ENCODE results near the gene AMFR.

AMFR gene

DNA sequence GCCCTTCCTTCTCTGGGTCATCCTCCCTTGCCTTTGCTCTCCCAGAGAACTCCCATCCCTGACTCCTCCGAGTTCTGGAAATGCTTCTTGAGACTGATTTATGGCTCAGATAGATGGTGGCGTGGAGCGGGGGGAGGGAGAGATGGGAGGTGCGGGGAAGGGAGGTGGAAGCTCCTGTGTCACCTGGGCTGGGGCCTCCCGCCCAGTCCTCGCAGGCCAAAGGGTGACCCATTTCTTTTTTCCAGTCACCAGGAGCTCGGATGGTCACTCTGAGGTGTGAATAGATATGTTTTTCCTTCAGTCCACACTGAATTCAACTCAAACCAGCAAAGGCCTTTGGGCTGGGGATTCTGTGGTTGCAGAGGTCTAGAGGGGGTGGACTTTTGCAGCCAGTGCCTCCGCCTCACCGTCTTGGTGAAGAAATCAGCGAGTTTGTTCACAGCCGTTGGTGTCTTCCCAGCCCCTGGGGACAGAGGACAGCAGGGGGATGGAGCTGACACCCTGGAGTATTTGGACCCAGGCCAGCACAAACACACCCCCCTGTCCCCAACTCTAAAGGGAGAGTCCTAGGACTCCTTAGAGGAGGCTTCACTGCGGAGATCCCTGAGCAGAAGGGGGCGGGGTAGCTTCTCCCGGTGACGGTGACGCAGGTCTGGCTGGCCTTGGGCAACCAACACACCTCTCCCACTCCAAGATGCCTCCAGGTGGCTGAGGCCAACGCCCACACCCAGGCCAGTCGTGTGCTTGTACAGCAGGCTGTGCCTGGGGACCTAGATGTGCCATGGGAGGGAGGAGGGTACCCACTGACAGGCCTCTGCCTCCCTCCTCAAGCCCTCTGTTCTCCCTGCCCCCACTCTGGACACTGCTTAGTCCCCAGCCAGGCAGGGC, 80.6 kb downstream of the AMFR start:
- Mint-ChIP-seq H3K4me1 (no peaks in the 10 kb centered on the region), H3K9me3 (no peaks in the 10 kb centered on the region), H3K27me3 (no peaks in the 10 kb centered on the region), H3K36me3 (ENCODE audit: insufficient read depth) (peaks cover 9% of the 10 kb centered on the region), H3K27ac (ENCODE audit: low read depth) (no peak overlapping the region), H3K4me3 (no peak overlapping the region)
- DNase-seq (ENCODE audit: low spot score in 2 of 2) (no peak), ATAC-seq (replicated peaks; ENCODE audit: extremely low read depth, poor library complexity, severe bottlenecking) (no peak)

DNA sequence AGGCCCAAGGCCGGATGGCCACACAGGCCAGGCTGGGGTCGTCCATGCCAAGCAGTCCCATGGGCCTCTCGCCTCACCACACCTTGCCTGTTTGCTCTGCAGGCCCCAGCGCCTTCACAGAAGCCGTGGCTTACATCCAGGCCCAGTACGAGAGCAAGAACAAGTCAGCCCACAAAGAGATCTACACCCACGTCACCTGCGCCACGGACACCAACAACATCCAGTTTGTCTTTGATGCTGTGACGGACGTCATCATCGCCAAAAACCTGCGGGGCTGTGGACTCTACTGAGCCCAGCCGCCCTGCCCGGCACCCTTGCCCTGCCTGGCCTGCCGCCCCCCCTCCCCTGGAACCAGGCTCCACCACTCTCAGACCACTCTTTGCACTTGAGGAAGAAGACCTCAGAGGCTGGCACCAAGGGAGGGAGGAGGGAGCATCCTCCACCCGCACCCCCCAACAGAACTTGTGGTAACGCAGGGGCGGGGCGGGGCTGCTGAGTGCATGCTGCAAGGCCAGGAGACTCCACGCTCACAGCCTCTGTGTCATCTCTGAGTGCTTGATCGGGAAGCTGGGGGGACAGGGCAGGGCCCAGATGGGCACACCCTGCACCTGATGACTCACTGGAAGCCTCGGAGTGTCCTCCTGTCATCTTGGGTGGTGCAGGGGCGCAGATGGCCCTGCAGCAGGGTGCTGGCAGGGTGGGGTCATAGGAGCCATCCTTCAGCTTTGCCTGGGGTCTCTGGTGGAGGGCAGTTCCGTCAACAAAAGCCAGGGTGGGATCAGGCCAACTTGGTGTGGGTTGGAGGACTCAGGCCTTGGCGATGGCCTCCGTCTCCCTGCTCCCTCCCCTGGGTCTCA, 81.5 kb downstream of the AMFR start:
- Mint-ChIP-seq H3K4me3 (no peak overlapping the region), H3K27me3 (no peaks in the 10 kb centered on the region), H3K4me1 (no peaks in the 10 kb centered on the region), H3K27ac (ENCODE audit: low read depth) (no peak overlapping the region), H3K9me3 (no peaks in the 10 kb centered on the region), H3K36me3 (ENCODE audit: insufficient read depth) (peaks cover 9% of the 10 kb centered on the region)
- DNase-seq (ENCODE audit: low spot score in 2 of 2), result no peak
- ATAC-seq (replicated peaks; ENCODE audit: extremely low read depth, poor library complexity, severe bottlenecking), result no peak

DNA sequence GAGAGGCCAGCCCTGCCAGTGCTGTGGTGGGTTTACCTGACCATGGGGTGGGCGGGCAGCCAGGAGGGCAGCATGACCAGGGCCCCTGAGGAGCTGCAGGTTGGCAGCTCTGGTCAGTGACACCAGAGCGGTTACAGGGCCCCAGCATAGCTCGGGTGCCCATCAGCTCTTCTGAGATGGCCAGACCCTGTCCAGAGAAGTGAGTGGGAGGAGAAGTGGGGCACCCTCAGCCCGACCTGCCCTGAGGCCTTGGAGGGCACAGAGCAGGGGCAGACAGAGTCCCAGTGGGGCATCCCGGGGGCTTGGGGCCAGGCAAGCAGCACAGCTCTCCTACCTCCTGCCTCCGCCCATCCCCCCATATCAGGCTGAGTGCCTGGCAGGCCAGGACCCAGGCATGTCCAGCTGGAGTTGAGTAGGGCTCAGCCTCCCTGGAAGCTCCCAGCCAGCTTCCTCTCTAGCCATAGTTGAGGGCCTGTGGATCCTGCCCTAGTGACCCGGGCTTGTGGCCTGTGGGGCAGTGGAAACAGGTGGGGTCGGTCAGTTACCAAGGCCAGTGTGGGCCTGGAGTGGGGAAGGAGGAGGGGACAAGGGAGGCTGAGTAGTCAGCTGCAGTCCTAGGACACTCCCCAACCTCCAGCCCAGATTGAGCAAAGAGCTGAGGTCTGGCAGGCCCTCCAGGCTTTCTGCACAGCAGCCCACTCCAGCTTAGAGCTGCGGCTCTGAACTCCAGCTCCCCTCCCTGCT, 83.5 kb downstream of the AMFR start:
- DNase-seq (ENCODE audit: low spot score in 2 of 2) (no peak), ATAC-seq (replicated peaks; ENCODE audit: extremely low read depth, poor library complexity, severe bottlenecking) (no peak)
- Mint-ChIP-seq H3K27ac (ENCODE audit: low read depth) (no peak overlapping the region), H3K27me3 (no peaks in the 10 kb centered on the region), H3K9me3 (no peaks in the 10 kb centered on the region), H3K4me1 (no peaks in the 10 kb centered on the region), H3K36me3 (ENCODE audit: insufficient read depth) (peaks cover 9% of the 10 kb centered on the region), H3K4me3 (no peak overlapping the region)

DNA sequence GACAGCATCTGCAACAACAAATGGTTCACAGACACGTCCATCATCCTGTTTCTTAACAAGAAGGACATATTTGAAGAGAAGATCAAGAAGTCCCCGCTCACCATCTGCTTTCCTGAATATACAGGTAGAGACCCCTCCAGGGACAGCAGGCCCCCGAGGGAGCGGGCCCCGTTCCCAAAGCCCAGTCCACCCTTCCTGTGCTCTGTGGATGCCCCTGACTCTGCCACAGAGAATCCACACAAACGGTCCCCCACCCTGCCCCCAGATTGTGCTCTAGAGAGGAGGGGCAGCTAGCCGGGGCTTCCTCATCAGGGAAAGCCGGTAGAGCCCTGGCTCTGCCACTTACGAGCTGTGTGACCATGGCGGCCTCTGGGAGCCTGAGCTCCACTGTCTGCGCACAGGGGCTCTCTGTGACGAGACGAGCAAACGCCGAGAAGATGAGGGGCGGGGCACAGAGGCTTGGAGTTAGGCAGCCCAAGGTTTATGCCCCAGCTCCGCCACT, 84.4 kb downstream of the AMFR start:
- Mint-ChIP-seq H3K36me3 (ENCODE audit: insufficient read depth) (peaks cover 8% of the 10 kb centered on the region), H3K4me1 (no peaks in the 10 kb centered on the region), H3K9me3 (no peaks in the 10 kb centered on the region), H3K27me3 (no peaks in the 10 kb centered on the region), H3K4me3 (no peak overlapping the region), H3K27ac (ENCODE audit: low read depth) (peak overlapping the region; percentile 50)
- DNase-seq (ENCODE audit: low spot score in 2 of 2), result no peak
- ATAC-seq (replicated peaks; ENCODE audit: extremely low read depth, poor library complexity, severe bottlenecking), result no peak

DNA sequence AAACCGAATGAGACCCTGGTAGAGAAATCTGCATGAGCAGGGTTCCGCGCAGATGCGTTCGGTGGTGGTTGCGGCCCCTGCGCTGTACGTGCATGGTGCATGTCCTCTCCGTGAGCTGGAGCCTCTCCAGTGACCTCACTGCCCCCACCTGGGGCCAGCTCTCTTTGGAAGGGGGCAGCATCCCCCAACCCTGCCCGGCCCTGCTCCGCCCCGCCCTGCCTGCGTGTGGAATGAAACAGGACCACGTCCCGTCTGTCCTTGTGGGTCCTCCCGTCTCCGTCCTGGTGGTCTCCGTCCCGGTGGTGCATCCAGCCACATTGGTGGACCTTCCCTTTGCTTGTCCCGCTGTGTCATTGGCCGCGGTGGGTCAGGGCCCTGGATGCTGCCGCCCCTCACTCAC, 84.9 kb downstream of the AMFR start:
- Mint-ChIP-seq H3K27ac (ENCODE audit: low read depth) (peak overlapping the region; percentile 50), H3K36me3 (ENCODE audit: insufficient read depth) (peaks cover 7% of the 10 kb centered on the region), H3K4me3 (no peak overlapping the region), H3K9me3 (no peaks in the 10 kb centered on the region), H3K4me1 (no peaks in the 10 kb centered on the region), H3K27me3 (no peaks in the 10 kb centered on the region)
- DNase-seq (ENCODE audit: low spot score in 2 of 2) (no peak), ATAC-seq (replicated peaks; ENCODE audit: extremely low read depth, poor library complexity, severe bottlenecking) (no peak)

DNA sequence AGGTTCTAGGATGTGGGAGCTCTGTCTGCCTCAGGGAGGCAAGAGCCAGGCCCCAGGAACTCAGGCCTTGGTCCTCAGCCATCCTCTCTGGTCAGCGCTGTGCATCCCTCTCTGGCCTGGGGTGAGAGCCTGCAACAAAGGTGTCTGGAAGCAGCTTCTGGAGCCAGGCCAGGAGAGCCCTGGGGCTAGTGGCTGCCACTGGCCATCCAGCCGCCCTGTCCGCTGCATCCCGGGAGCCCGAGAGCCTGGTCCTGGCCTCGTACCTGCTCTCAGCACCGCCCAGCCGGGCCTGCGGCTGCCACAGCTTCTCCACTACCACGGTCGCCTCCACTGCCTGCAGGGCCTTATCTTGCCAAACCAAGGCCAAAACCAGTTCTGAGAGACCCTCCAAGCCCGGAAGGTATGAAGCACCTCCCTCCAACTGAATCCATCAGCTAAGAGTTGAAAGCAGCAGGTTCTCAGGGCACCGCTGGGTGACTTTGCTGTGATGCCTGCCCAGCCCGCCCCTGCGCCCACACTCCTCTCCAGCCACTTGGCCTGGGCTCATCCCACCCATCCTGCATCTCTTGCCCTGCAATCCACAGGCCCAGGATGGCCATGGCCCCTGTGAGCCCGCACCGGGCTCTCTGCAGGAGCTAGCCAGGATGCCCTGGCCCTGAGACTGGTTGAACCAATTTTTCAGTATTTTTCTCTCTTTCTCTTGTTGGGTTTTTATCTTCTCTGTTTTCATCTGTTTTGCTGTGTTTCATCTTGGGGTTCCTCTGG, 85.7 kb downstream of the AMFR start:
- H3K27me3 Mint-ChIP-seq, result no peaks in the 10 kb centered on the region
- H3K4me3 Mint-ChIP-seq, result no peak overlapping the region
- no peaks in the 10 kb centered on the region for H3K9me3 Mint-ChIP-seq
- DNase-seq (ENCODE audit: low spot score in 2 of 2), result no peak
- ATAC-seq (replicated peaks; ENCODE audit: extremely low read depth, poor library complexity, severe bottlenecking), result no peak
- no peaks in the 10 kb centered on the region for H3K4me1 Mint-ChIP-seq
- no peak overlapping the region for H3K27ac Mint-ChIP-seq (ENCODE audit: low read depth)
- H3K36me3 Mint-ChIP-seq (ENCODE audit: insufficient read depth), result peaks cover 7% of the 10 kb centered on the region

DNA sequence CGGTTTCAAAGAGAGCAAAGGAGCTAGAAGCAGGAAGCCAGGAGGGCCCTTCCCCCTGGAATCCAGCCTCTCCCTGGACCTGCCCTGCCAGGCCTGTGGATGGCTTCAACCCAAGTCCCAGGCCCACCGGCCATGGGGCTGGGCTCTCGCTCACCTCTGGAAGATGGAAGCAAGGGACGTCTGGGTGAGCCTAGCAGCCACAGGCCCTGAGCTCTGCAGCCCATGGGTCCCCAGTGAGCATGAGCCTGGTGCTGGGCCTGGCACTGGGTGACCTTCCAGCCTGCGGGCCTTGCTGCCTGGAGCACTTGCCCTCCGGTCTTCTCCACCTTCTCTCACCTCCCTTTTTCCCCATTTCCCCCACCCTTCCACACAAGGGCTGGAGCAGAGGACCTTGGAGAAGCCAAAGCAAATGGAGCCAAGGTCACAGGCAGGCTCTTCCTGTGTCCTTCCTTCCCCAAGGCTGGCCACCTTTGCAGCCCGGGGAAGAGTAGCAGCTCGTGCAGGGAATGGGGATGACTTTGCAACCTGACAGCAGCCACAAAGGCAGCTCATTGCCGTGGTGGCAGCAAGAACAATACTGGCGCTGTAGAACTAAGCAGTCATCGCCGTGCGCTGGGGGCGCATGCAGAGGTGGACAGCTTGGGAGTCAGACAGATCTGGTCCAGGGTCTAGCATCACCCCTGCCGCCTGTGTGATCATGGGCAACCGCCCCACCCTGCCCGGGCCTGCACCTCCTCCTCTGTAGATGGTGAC, 86.6 kb downstream of the AMFR start:
- no peak for ATAC-seq (replicated peaks; ENCODE audit: extremely low read depth, poor library complexity, severe bottlenecking)
- H3K27me3 Mint-ChIP-seq, result no peaks in the 10 kb centered on the region

DNA sequence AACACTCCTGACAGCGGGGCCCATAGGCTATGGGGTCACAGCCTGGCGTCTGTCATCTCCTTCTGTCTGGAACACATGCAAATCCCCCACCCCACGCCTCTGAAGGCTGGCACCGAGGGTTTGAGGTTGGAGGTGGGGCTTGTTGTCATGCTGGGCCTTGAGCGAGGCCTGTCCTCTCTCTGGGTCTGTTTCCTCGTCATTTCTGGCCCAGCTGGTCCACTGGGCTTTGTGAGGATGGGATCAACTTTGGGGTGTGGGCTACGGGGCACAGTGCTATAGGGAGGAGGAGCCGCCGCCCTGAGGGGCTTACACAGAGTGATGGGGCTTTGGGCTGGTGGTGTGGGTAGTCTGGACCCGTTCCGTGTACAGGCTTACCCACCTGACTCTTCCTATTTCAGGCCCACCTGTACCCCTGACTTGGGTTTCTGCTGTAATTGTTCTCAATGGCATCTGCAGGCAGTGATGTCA, 87.5 kb downstream of the AMFR start:
- Mint-ChIP-seq H3K36me3 (ENCODE audit: insufficient read depth) (peaks cover 8% of the 10 kb centered on the region), H3K4me1 (no peaks in the 10 kb centered on the region), H3K4me3 (no peak overlapping the region), H3K27me3 (no peaks in the 10 kb centered on the region), H3K27ac (ENCODE audit: low read depth) (no peak overlapping the region), H3K9me3 (no peaks in the 10 kb centered on the region)
- no peak for ATAC-seq (replicated peaks; ENCODE audit: extremely low read depth, poor library complexity, severe bottlenecking)
- DNase-seq (ENCODE audit: low spot score in 2 of 2), result no peak

More for the DNA sequence above, 86.6 kb downstream of the AMFR start:
- H3K36me3 Mint-ChIP-seq (ENCODE audit: insufficient read depth), result peaks cover 6% of the 10 kb centered on the region
- H3K4me1 Mint-ChIP-seq, result no peaks in the 10 kb centered on the region
- no peaks in the 10 kb centered on the region for H3K9me3 Mint-ChIP-seq
- DNase-seq (ENCODE audit: low spot score in 2 of 2), result no peak
- H3K4me3 Mint-ChIP-seq, result no peak overlapping the region
- H3K27ac Mint-ChIP-seq (ENCODE audit: low read depth), result no peak overlapping the region

DNA sequence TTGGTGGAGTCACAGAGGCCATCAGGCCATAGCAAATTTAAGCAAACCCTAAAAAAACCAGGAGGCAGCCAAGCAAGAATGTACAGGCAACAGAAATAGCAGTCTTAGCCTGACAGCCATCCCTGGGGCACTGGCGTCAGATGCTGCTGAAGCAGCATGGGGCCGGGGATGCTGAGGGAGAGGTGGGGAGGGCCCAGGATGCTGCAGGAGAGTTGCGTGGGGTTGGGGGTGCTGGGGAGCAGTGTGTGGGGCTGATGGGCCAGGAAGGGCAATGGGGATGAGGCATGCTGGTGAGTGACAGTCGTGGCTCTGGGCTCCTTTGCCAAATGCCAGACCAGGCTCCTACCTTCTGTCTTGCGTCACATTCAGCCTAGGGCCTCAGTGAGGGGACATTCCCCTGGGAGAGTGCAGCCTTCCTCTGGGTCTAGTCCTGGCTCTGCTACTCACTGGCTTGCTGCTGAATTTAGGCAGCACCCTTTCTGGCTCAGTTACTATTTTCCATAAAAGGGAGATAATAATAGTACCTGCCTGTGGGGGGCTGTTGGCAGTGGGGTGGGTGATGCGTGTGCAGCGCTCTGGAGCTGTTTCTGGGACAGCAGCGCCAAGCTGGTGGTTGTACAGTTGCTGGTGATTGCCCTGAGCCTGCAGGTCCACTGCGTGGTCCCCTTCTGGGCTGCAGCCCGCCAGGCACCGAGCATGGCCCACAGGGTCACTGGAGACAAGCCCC, 88.1 kb downstream of the AMFR start:
- no peaks in the 10 kb centered on the region for H3K27me3 Mint-ChIP-seq
- no peaks in the 10 kb centered on the region for H3K9me3 Mint-ChIP-seq
- no peaks in the 10 kb centered on the region for H3K4me1 Mint-ChIP-seq
- H3K36me3 Mint-ChIP-seq (ENCODE audit: insufficient read depth), result peaks cover 8% of the 10 kb centered on the region
- H3K27ac Mint-ChIP-seq (ENCODE audit: low read depth), result no peak overlapping the region
- H3K4me3 Mint-ChIP-seq, result no peak overlapping the region
- DNase-seq (ENCODE audit: low spot score in 2 of 2), result no peak
- no peak for ATAC-seq (replicated peaks; ENCODE audit: extremely low read depth, poor library complexity, severe bottlenecking)

DNA sequence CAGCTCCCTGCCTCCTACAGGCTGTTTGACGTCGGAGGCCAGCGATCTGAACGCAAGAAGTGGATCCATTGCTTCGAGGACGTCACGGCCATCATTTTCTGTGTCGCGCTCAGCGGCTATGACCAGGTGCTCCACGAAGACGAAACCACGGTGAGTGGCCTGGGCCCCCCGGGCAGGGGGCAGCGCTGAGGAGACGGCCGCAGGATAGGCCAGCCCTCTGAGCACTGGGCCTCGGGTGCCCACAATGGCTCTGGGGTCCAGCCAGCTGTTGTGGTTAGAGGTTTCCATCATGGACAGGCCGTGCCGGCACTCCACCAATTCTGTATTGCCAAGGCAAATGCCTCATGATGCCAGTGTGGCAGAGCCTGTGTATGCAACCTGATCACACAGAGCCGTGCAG, 88.6 kb downstream of the AMFR start:
- no peaks in the 10 kb centered on the region for H3K27me3 Mint-ChIP-seq
- H3K4me3 Mint-ChIP-seq, result no peak overlapping the region
- no peaks in the 10 kb centered on the region for H3K4me1 Mint-ChIP-seq
- H3K36me3 Mint-ChIP-seq (ENCODE audit: insufficient read depth), result peaks cover 8% of the 10 kb centered on the region
- no peaks in the 10 kb centered on the region for H3K9me3 Mint-ChIP-seq
- DNase-seq (ENCODE audit: low spot score in 2 of 2) (no peak), ATAC-seq (replicated peaks; ENCODE audit: extremely low read depth, poor library complexity, severe bottlenecking) (no peak)
- H3K27ac Mint-ChIP-seq (ENCODE audit: low read depth), result no peak overlapping the region

All from central memory CD8-positive, alpha-beta T cell (primary cell).